Umbilical cord (tissue), 2 donors: Measurements from ENCODE around the gene FES. TPM values are rescaled to one million over a fixed set of nuclear protein-coding genes. Genes with fewer than 3 reads are reported as not detected.

ENCODE experiments used
- DNase-seq: peaks from one replicate; pipeline ENCODE4 v3.0.0-alpha.2; 2015; ENCODE audit warnings: low spot score
- total RNA-seq: library from RNA; depleted of rRNA; stranded (reverse); fragments of >200 nt; gene quantifications from one replicate; pipeline ENCODE4 v1.2.3, GENCODE V29; 2014; ENCODE audit warnings: low replicate concordance; ENCODE audit not compliant: insufficient read depth

The FES gene
- total RNA-seq, 1 donor from 2014 or later, result 30.8 TPM

DNA sequence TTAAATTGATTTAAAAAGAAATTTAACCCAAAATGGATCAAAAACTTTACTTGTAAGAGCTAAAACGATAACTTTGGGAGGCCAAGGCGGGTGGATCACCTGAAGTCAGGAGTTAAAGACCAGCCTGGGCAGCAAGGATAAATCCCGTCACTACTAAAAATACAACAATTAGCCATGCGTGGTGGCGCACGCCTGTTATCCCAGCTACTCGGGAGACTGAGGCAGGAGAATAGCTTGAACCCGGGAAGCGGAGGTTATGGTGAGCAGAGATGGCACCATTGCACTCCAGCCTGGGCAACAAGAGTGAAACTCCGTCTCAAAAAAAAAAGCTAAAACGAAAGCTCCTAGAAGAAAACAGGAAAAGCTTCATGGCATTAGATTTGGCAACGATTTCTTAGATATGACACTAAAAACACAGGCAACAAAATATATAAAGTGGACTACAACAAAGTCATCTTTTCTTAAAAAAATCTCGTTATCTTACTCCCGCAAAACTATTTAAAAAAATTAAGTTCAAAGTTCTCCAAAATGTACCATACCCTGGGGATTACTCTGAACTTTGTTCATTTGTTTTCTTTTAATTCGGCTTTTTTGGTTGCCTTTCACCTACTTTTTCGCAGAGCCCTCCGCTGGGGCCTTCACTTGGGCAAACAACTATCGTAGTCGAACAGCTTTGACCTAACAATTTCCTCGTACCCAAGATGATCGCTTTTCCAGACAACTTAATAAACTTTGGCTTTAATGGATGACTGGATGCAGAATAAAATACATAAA lies 45.1 kb downstream of the FES start:
- DNase-seq, result no peak

DNA sequence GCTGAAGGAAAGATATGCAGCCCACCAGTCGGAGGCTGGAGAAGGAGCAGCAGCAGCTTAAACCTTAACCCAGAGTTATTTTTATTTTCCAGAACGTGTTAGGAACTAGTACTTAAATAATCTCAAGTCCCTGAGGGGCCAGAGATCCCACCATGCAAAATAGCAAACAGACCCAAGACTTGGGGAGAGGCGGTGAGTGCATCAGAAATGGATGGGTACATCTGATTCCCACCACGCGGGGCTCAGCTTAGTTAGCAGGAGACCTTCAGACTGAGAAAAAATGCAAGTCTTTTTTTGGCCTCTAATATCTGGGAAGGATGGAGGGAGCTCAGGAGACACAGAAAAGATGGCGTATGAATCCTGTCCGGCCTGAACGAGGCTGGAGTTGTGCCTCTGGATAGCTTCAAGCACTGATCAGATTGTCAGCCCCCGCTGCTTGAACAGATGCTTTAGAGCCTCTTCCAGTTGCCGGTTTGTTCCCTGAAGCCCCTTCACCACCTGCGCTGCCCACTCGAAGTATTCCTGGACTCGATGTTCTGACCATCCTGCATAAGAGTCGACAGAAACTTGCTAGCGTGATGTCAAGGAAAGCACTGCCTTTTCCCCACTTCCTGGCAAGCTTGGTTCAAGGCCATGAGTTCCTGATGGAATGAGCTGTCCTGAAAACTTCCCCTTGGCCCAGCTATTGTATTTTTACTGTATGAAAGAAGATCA lies 46.7 kb downstream of the FES start:
- no peak for DNase-seq

DNA sequence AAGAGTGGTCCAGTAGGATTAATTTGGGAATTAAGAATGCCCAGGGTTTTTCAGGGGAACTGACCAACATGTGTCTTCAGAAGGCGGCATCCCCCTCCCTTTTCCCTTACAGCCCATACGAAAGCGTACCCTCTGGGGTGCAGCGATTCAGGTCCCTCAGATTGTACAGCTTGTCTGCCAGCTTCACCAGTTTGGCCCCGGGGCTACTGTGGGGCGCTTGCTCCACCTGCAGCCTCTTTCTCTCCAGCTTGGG lies 47.2 kb downstream of the FES start:
- DNase-seq, result no peak

DNA sequence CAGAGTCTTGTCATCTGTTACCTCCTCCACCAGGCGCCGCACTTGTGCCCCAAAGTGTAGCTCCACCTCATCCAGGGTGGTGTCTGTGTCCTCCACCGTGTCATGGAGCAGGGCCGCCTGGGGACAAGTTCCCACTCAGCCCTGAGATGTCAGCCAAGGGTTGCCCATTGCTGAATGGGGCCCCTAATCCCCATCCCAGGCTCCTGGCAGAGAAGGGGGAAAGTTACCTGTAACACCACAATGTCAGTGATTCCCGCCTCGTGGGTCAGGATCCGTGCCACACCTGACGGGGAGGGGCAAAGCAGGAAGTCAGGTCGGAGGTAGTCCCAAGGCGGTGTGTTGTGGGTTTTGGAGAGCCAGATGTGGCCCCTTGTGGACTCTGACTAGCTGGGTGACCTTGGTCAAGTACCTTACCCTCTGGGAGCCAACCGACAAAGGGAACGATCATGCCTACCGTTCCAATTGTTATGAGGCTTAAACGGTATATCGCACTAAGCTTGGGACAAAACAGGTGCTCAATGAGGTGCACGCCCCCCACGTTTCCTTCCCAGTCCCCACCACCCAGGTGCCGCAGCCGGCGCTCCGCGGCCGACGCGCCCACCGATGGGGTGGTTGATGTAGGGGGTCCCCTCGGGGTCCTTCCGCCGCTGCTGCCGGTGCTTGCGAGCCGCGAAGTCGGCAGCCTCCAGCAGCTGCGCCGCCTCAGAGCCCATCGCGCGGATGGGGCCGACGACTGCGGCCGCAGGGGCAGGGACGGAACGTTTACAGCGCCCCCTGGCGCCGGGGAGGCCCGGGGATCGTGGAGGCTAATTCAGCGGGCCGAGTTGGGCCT lies 47.7 kb downstream of the FES start, which contains the start of gene HDDC3:
TSS of gene HDDC3 (minus strand) at position 722 of the 832 bp plus-strand sequence. CDS start at position 713, 9 bp downstream.
- peak; percentile 88 for DNase-seq

DNA sequence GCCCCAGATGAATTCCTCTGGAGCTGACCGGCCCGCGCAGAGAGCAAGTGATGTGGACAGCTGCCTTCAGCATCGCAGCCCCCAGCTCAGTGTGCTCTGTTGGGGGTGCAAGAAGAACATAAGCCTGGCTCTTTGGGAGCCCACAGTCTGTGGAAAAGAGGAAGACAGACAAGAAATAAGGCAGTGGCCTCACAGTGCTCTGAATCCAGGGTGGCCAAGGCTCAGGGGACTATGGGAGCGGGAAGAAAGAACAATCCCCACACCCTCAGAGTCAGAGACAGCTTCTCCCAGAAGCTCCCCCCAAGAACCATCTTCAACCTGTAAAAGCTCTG lies 48.3 kb downstream of the FES start:
- no peak for DNase-seq

DNA sequence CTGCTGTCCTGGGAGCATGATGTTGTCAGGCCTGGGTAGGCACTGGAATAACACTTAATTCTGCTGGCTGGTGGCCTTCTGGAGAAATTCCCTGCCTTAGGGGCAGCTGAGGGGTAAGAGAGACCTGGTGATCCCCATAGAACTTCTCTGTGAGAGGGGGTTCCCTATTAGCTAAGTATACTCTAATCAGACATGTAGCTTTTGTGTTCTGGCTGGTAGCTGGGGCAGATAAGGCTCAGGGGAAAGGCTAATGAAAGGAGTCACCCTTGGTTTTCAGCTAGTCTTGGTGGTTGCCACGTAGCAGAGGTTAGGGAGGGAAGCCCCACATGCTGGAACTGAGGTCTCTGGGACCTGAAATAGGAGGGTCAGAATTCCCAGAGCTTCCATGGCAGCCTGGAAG lies 49.0 kb downstream of the FES start:
- no peak for DNase-seq

DNA sequence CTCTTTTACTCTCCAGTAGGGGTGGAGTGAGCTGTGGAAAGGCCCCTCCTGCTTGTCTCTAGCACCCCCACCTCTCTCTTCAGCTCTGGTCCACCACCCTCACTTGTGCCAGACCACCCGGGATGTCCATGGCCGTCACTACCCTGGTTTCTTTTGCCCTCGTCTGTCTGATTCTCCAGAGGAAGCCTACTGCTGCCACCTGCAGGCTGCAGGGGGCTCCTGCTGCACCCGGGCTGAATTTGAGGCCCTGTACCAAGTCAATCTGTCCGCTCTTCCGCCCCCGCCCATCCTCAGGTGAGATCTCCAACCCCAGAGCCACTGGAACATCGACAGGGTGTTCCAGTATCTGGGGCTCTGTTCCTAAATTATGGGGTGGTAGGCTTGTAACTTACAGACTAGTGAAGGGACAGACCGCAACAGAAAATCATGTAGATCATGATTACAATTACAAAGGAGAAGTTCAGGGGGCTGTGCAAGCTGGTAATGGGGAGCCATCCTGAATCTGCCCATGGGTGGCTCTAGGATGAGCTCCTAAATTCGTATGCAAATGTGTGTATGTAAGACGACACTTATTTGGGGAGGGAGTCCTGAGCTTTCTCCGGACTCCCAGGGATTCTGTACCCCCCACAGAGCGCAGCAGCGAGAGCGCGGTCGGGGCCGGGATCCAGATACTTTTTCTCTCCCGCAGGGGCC lies 50.1 kb downstream of the FES start:
- DNase-seq, result peak; percentile 88

DNA sequence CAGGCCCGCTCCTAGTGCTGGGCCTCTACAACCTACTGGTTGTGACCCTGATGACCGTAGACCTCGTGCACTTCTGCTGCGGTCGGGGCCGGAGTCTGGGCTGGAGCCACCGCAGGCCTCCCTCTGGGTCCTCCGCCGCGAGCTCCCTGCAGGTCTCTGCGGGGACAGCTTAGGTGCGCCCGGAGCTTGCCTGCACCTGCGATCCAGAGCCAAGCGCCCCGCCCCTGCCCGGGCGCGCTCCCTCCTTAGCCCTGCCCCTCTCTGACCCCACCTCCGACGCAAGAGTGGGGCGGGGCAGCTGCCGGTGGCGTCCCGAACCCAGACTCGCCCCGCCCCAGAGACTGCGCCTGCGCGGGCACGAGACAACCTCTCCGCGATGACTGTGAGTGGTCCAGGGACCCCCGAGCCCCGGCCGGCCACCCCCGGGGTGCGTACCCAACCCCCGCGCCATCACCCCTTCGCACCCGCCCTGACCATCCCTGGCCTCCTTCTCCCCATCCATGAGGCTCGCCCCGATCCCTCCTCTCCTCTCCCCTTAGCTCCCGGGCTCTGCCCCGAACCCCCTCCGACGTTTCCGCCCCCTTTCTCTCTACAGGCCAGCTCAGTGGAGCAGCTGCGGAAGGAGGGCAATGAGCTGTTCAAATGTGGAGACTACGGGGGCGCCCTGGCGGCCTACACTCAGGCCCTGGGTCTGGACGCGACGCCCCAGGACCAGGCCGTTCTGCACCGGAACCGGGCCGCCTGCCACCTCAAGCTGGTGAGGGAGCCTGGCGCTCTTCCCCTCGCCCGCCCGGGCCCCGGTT lies 50.8 kb downstream of the FES start, which contains the start of gene UNC45A:
TSS of gene UNC45A (plus strand) at position 337 of the 803 bp plus-strand sequence. CDS start at position 377, 40 bp downstream.
- DNase-seq, result peak; percentile 95

DNA sequence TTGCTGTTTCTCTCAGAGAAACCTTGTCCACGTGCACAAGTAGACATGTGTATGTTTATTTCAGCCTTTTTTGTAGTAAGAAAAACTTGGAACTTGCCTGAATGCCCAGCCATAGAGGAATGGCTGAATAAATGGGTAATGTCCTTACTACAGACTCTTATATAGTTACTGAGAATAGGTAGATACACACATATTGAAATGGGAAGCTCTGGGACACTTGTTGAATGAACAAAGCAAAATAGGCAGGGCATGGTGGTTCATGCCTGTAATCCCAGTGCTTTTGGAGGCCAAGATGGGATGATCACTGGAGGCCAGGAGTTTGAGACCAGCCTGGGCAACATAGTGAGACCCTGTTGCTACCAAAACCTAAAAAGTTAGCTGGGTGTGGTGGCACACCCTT lies 52.5 kb downstream of the FES start:
- no peak for DNase-seq

DNA sequence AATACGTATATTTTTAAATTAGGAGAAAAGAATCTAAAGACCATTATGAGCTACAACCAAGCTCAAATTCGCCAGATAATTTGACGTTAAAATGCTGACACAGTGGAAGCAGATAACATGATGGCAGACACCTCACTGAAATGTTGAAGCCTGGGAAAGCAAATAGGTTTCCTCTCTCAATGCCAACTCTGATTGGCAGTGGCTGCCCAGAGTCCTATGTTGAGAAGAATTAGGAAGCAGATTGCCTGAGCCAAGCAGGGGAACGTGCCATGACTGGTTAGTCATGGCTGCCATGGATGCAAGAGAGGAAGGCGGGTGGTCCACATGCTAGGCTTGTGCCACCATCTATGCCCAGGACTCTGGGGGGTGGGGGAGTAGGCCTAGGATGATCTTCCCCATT lies 54.0 kb downstream of the FES start:
- DNase-seq, result no peak

DNA sequence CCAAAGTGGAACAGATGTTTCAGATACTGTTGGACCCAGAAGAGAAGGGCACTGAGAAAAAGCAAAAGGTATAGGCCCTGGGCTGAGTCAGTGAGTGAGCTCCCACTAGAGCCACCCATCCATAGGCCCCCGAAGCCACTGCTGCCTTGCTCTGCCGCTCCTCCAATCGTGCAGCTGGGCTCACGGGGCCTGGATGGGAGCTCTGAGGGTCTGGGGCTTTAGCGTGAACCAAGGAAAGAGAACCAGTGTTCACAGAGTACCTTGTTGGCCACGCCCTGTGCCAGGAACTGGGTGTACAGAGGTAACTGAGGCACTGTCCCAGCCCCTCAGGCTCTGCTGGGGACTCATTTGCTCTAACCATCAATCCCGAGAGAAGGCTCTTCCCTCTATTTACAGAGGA lies 55.5 kb downstream of the FES start:
- no peak for DNase-seq

DNA sequence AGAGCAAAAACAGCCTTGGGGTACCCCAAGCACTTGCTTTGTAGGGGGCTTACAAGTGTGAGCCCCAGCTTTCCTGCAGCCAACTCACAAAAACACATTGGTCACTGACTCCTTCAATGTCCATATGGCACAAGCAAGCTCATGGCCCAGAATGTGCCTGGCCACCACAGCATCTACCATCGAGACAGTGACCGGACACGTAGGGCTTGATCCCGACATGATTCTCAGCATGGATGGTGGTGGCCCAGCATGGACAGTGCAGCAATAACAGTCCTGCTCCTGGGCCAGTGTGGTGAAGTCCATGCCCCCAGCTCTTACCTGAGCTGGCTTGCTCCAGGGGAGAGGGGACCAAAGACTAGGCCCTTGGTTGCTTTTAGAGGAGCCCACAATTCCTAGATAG lies 56.7 kb downstream of the FES start:
- DNase-seq, result no peak

DNA sequence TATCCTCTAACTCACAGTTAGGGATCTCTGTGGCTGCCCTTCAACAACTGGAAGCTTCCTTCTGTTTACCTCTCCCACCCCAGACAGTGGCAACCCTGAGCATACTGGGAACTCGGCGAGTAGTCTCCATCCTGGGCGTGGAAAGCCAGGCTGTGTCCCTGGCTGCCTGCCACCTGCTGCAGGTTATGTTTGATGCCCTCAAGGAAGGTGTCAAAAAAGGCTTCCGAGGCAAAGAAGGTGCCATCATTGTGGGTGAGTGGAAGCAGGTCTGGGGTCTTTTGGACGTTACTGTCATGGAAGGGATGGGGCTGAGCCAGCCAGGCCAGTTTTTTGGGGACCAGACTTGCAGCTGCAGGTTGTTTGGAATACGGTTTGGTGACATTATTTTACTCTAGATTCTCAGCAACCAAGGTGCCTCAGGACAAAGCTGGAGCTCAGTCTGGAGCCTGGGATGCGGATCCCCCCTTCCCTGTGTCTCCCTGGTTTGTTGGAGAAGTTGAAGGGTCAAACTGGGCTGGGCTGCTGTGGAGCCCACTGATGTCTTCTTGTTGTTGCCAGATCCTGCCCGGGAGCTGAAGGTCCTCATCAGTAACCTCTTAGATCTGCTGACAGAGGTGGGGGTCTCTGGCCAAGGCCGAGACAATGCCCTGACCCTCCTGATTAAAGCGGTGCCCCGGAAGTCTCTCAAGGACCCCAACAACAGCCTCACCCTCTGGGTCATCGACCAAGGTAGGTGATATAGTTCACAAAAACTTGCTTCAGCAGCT lies 58.2 kb downstream of the FES start:
- DNase-seq, result no peak

DNA sequence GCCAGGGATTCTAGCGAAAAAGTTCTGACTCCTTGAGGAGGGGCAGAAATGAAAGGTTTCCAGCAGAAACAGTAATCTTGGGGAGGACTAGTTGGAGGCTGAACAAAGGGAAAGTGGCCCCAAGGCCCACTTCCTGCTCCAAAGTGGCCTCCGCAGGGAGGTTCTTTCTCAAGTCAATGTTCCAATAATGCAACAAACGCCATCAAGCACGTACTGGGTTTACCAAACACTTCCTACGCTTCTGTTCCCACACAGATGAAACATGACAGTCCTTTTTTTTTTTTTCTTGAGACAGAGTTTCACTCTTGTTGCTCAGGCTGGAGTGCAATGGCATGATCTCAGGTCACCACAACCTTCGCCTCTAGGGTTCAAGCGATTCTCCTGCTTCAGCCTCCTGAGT lies 60.8 kb downstream of the FES start:
- no peak for DNase-seq

Other genes starting within 250 kb of the FES start
- 4.1 TPM for gene BLM, start 167.2 kb upstream of the FES start, total RNA-seq
- 22.9 TPM for gene FURIN, start 15.9 kb upstream of the FES start, total RNA-seq
- 41.4 TPM for gene MAN2A2, start 18.8 kb downstream of the FES start, total RNA-seq
- gene HDDC3, start 48.0 kb downstream of the FES start, total RNA-seq, result 11.3 TPM
- gene UNC45A, start 50.8 kb downstream of the FES start, total RNA-seq, result 56.1 TPM
- gene RCCD1, start 70.4 kb downstream of the FES start, total RNA-seq, result 3.9 TPM
- 30.1 TPM for gene PRC1, start 110.0 kb downstream of the FES start, total RNA-seq
- gene VPS33B, start 138.1 kb downstream of the FES start, total RNA-seq, result 30.3 TPM
- gene SV2B, start 215.8 kb downstream of the FES start, total RNA-seq, result 2.6 TPM